HFFc6 (cell line): ENCODE results near the gene AKAP1. TPM values are rescaled to one million over a fixed set of nuclear protein-coding genes. Genes with fewer than 3 reads are reported as not detected.

ENCODE experiments used
- DNase-seq: peaks from one replicate; pipeline ENCODE4 v3.0.0-alpha.2; 2018
- H3K27ac Mint-ChIP-seq: 2 replicates; pipeline ENCODE4 v1.8.0; 2020; ENCODE audit warnings: mild to moderate bottlenecking, mixed read lengths
- H3K27me3 Mint-ChIP-seq: 2 replicates; pipeline ENCODE4 v1.8.0; 2021; ENCODE audit warnings: mild to moderate bottlenecking, moderate library complexity, mixed read lengths; ENCODE audit not compliant: insufficient read depth
- H3K36me3 Mint-ChIP-seq: 2 replicates; pipeline ENCODE4 v1.8.0; 2021; ENCODE audit warnings: low read depth, mixed read lengths
- H3K4me1 Mint-ChIP-seq: 2 replicates; pipeline ENCODE4 v1.8.0; 2020; ENCODE audit warnings: low read depth, mixed read lengths
- H3K4me3 Mint-ChIP-seq: 2 replicates; pipeline ENCODE4 v1.8.0; 2020; ENCODE audit warnings: mild to moderate bottlenecking, moderate library complexity, mixed read lengths
- H3K9me3 Mint-ChIP-seq: 2 replicates; pipeline ENCODE4 v1.8.0; 2020; ENCODE audit warnings: mild to moderate bottlenecking, mixed read lengths
- CTCF ChIP-seq: fragments of 200-600 bp; sonication (generic); IDR thresholded peaks from 2 replicates; pipeline ENCODE4 v1.5.0; 2021; ENCODE audit warnings: antibody characterized with exemption, mild to moderate bottlenecking
- total RNA-seq, 6 experiments: library from RNA; stranded (reverse); fragmentation: NEBNext Ultra II Directional; extraction: Animal tissue kit (Norgen Biotek cat#: 25700); gene quantifications; 2 replicates in 1 of 6; 3 replicates in 5 of 6; pipeline ENCODE4 v1.2.3, GENCODE V29; 2021

Gene AKAP1
- total RNA-seq, 6 experiments from 2014 or later: 9.7 to 12.6 (median 10.7) TPM

- no peaks in the 10 kb centered on the region for H3K9me3 Mint-ChIP-seq
- H3K36me3 Mint-ChIP-seq: no peaks in the 10 kb centered on the region
- no peak for DNase-seq
- H3K4me3 Mint-ChIP-seq: no peak overlapping the region
- no peak; the same call in 1 of the 2 replicates for TF ChIP-seq CTCF
- H3K27ac Mint-ChIP-seq: no peak overlapping the region
- H3K4me1 Mint-ChIP-seq: peaks cover 6% of the 10 kb centered on the region; the same call in 1 of the 2 replicates
- H3K27me3 Mint-ChIP-seq: peaks cover 34% of the 10 kb centered on the region
Observed at GRCh38 chr17:57050306-57050705, 34.7 kb upstream of the AKAP1 start.

GRCh38 chr17:57051886-57052361 is 33.1 kb upstream of the AKAP1 start:
- Mint-ChIP-seq H3K27me3 (peaks cover 26% of the 10 kb centered on the region), H3K4me1 (no peaks in the 10 kb centered on the region), H3K36me3 (no peaks in the 10 kb centered on the region), H3K27ac (no peak overlapping the region), H3K4me3 (no peak overlapping the region), H3K9me3 (no peaks in the 10 kb centered on the region)
- DNase-seq: no peak
- no peak for TF ChIP-seq CTCF

- H3K4me3 Mint-ChIP-seq: no peak overlapping the region
- no peaks in the 10 kb centered on the region for H3K36me3 Mint-ChIP-seq
- no peaks in the 10 kb centered on the region for H3K9me3 Mint-ChIP-seq
- H3K4me1 Mint-ChIP-seq: no peaks in the 10 kb centered on the region
- H3K27ac Mint-ChIP-seq: no peak overlapping the region
- H3K27me3 Mint-ChIP-seq: peaks cover 26% of the 10 kb centered on the region
- TF ChIP-seq CTCF: no peak
- DNase-seq: no peak
Observed at GRCh38 chr17:57062865-57063264, 22.2 kb upstream of the AKAP1 start.

GRCh38 chr17:57067162-57067561 is 17.9 kb upstream of the AKAP1 start:
- TF ChIP-seq CTCF: no peak
- H3K36me3 Mint-ChIP-seq: no peaks in the 10 kb centered on the region
- peaks cover 25% of the 10 kb centered on the region for H3K27me3 Mint-ChIP-seq
- H3K9me3 Mint-ChIP-seq: no peaks in the 10 kb centered on the region
- H3K4me3 Mint-ChIP-seq: no peak overlapping the region
- no peak overlapping the region for H3K27ac Mint-ChIP-seq
- DNase-seq: no peak
- H3K4me1 Mint-ChIP-seq: no peaks in the 10 kb centered on the region

GRCh38 chr17:57067781-57068180 is 17.3 kb upstream of the AKAP1 start:
- Mint-ChIP-seq H3K4me3 (no peak overlapping the region), H3K27ac (no peak overlapping the region), H3K36me3 (no peaks in the 10 kb centered on the region), H3K4me1 (no peaks in the 10 kb centered on the region), H3K9me3 (no peaks in the 10 kb centered on the region), H3K27me3 (peaks cover 28% of the 10 kb centered on the region)
- TF ChIP-seq CTCF: no peak
- DNase-seq: no peak

- DNase-seq: no peak
- H3K36me3 Mint-ChIP-seq: no peaks in the 10 kb centered on the region
- no peak overlapping the region for H3K4me3 Mint-ChIP-seq
- no peaks in the 10 kb centered on the region for H3K9me3 Mint-ChIP-seq
- H3K27ac Mint-ChIP-seq: no peak overlapping the region
- H3K4me1 Mint-ChIP-seq: no peaks in the 10 kb centered on the region
- H3K27me3 Mint-ChIP-seq: peaks cover 30% of the 10 kb centered on the region
- no peak for TF ChIP-seq CTCF
Observed at GRCh38 chr17:57068222-57068658, 16.8 kb upstream of the AKAP1 start.
